Dermis microvascular lymphatic vessel endothelial cell (primary cell): ENCODE data around the gene ABCC8. TPM values are rescaled to one million over a fixed set of nuclear protein-coding genes. Genes with fewer than 3 reads are reported as not detected.

Experiments used
- DNase-seq, 2 donors: peaks; one replicate each; pipeline versions ENCODE4 v3.0.0 to v3.0.0-alpha.2; 2010; ENCODE audit warnings: low read depth in 2 of 2
- total RNA-seq: library from RNA; depleted of rRNA; stranded (reverse); fragments of >200 nt; gene quantifications from 2 replicates; pipeline ENCODE4 v1.2.1, GENCODE V29; 2014

The ABCC8 gene
- total RNA-seq, 1 donor from 2014 or later, result not detected

- DNase-seq, result no peak
Measured at GRCh38 chr11:17387811-17388210, 88.8 kb downstream of the ABCC8 start.

- DNase-seq, result no peak
Measured at GRCh38 chr11:17387254-17387653, 89.4 kb downstream of the ABCC8 start.

- DNase-seq, result peak; percentile 29 to 60
Measured at GRCh38 chr11:17386331-17387084, 90.1 kb downstream of the ABCC8 start.

GRCh38 chr11:17385926-17386325 lies 90.7 kb downstream of the ABCC8 start:
- no peak for DNase-seq

- no peak for DNase-seq
Measured at GRCh38 chr11:17385492-17385891, 91.2 kb downstream of the ABCC8 start.

- DNase-seq, result peak; percentile 66 to 85
Measured at GRCh38 chr11:17384002-17384511, 92.6 kb downstream of the ABCC8 start.

- DNase-seq, result no peak
Measured at GRCh38 chr11:17383461-17383860, 93.2 kb downstream of the ABCC8 start.

GRCh38 chr11:17382046-17382728 lies 94.5 kb downstream of the ABCC8 start:
- no peak for DNase-seq

- no peak for DNase-seq
Measured at GRCh38 chr11:17381156-17381555, 95.5 kb downstream of the ABCC8 start.

- DNase-seq, result no peak
Measured at GRCh38 chr11:17379383-17380180, 97.1 kb downstream of the ABCC8 start.

GRCh38 chr11:17378655-17379054 lies 98.0 kb downstream of the ABCC8 start:
- no peak for DNase-seq

GRCh38 chr11:17376493-17376892 lies 100.2 kb downstream of the ABCC8 start:
- no peak for DNase-seq

GRCh38 chr11:17375547-17375946 lies 101.1 kb downstream of the ABCC8 start:
- DNase-seq, result no peak

- DNase-seq, result peak; percentile 29 to 66
Measured at GRCh38 chr11:17371614-17372013, 105.0 kb downstream of the ABCC8 start.

- no peak for DNase-seq
Measured at GRCh38 chr11:17369684-17370243, 106.9 kb downstream of the ABCC8 start.

GRCh38 chr11:17369094-17369493 lies 107.6 kb downstream of the ABCC8 start:
- no peak for DNase-seq

- DNase-seq, result no peak
Measured at GRCh38 chr11:17368551-17368950, 108.1 kb downstream of the ABCC8 start.

- DNase-seq, result no peak
Measured at GRCh38 chr11:17366495-17366894, 110.2 kb downstream of the ABCC8 start.

GRCh38 chr11:17354601-17354991 lies 122.0 kb downstream of the ABCC8 start:
- peak; percentile 42 to 77 for DNase-seq

GRCh38 chr11:17353821-17354600 lies 122.6 kb downstream of the ABCC8 start:
- no peak for DNase-seq
